Liver (tissue), 3 donors: ENCODE results near the gene CHP1.

ENCODE experiments used
- ATF3 ChIP-seq: IDR thresholded peaks from 2 replicates; pipeline ENCODE4 v1.6.1; 2016; ENCODE audit warnings: antibody characterized with exemption
- CTCF ChIP-seq: fragments of 150-350 bp; IDR thresholded peaks from 2 replicates; pipeline ENCODE4 v1.5.1; 2017; ENCODE audit warnings: improper control_type of control experiment, low read depth, low read length; ENCODE audit not compliant: missing input control
- EGR1 ChIP-seq, 2 donors: IDR thresholded peaks; 2 replicates each; pipeline ENCODE4 v1.6.1; 2016 to 2018; ENCODE audit warnings: antibody characterized with exemption in 2 of 2, low read depth in 2 of 2
- GABPA ChIP-seq, 2 donors: IDR thresholded peaks in 1 of 2; conservative IDR thresholded peaks in 1 of 2; 2 replicates each; pipeline ENCODE4 v1.6.1; 2016; ENCODE audit warnings: antibody characterized with exemption in 2 of 2, mild to moderate bottlenecking in 1 of 2, moderate library complexity in 1 of 2
- JUND ChIP-seq, 2 donors: IDR thresholded peaks; 2 replicates each; pipeline ENCODE4 v1.6.1; 2016; ENCODE audit warnings: antibody characterized with exemption in 2 of 2
- NR2F2 ChIP-seq: IDR thresholded peaks from 2 replicates; pipeline ENCODE4 v1.6.1; 2016; ENCODE audit warnings: antibody characterized with exemption
- RAD21 ChIP-seq, 2 donors: IDR thresholded peaks; 2 replicates each; pipeline ENCODE4 v1.6.1; 2016; ENCODE audit warnings: antibody characterized with exemption in 2 of 2, mild to moderate bottlenecking in 2 of 2
- REST ChIP-seq: IDR thresholded peaks from 2 replicates; pipeline ENCODE4 v1.6.1; 2016; ENCODE audit warnings: antibody characterized with exemption, mild to moderate bottlenecking
- RXRA ChIP-seq, 2 donors: IDR thresholded peaks; 2 replicates each; pipeline ENCODE4 v1.6.1; 2017 to 2018; ENCODE audit warnings: antibody characterized with exemption in 2 of 2, mild to moderate bottlenecking in 1 of 2
- SP1 ChIP-seq: IDR thresholded peaks from 2 replicates; pipeline ENCODE4 v1.6.1; 2018; ENCODE audit warnings: antibody characterized with exemption, mild to moderate bottlenecking
- TAF1 ChIP-seq: conservative IDR thresholded peaks from 2 replicates; pipeline ENCODE4 v1.6.1; 2016; ENCODE audit warnings: antibody characterized with exemption, mild to moderate bottlenecking
- TF ChIP-seq, protein P1 (sequence below): IDR thresholded peaks from 2 replicates; pipeline ENCODE4 v1.6.1; 2016; ENCODE audit warnings: antibody characterized with exemption
- donor health status: healthy.
- donor health status: healthy.

DNA sequence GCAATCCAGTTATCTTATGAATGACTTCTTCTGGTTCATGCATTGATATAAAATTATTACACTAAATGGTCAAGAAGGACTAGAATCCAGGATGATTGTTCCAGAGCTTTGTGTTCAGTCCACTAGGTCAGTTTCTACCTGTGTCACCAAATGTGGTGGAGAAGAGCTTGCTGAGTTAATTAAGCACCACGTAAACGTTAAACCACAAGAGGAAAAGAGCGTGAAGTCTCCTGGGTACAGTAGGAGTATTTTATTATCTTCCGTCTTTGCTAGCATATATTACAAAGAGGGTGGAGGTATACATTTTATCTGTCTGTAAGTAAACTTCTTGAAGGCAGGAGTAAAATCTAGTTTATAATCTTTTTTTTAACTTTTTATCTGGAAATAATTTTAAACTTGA, 23.5 kb downstream of the CHP1 start:
- TF ChIP-seq, protein P1, sequence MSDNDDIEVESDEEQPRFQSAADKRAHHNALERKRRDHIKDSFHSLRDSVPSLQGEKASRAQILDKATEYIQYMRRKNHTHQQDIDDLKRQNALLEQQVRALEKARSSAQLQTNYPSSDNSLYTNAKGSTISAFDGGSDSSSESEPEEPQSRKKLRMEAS, result no peak
- TF ChIP-seq CTCF (no peak), ATF3 (no peak), JUND (IDR thresholded peaks at IDR 0.05) (no peak), REST (no peak), RAD21 (IDR thresholded peaks at IDR 0.05) (no peak), RXRA (IDR thresholded peaks at IDR 0.05) (no peak), GABPA (IDR thresholded peaks at IDR 0.05 in 1 of 2, conservative IDR thresholded peaks at IDR 0.05 in 1 of 2) (no peak), SP1 (no peak), TAF1 (no peak), EGR1 (IDR thresholded peaks at IDR 0.05; ENCODE audit: low read depth in 2 of 2) (no peak), NR2F2 (no peak)
